Left ventricle myocardium inferior (tissue), 1 donor: ENCODE measurements around the gene CTDSP1. TPM values are rescaled to one million over a fixed set of nuclear protein-coding genes. Genes with fewer than 3 reads are reported as not detected.

Experiments
- DNase-seq: peaks from one replicate; pipeline ENCODE4 v3.0.0-alpha.2; 2020
- H3K27ac ChIP-seq: fragments of 200-600 bp; replicated peaks from 2 replicates; pipeline ENCODE4 v1.8.0; 2021
- H3K27me3 ChIP-seq: fragments of 200-600 bp; 2 replicates; pipeline ENCODE4 v1.8.0; 2021; ENCODE audit warnings: low read depth
- H3K36me3 ChIP-seq: fragments of 200-600 bp; 2 replicates; pipeline ENCODE4 v1.8.0; 2021
- H3K4me1 ChIP-seq: fragments of 200-600 bp; 2 replicates; pipeline ENCODE4 v1.8.0; 2021
- H3K4me3 ChIP-seq: fragments of 200-600 bp; 2 replicates; pipeline ENCODE4 v1.8.0; 2021; ENCODE audit warnings: mild to moderate bottlenecking, moderate library complexity
- H3K9me3 ChIP-seq: fragments of 200-600 bp; replicated peaks from 2 replicates; pipeline ENCODE4 v1.8.0; 2021
- CTCF ChIP-seq: fragments of 200-600 bp; IDR thresholded peaks from 2 replicates; pipeline ENCODE4 v1.8.0; 2021; ENCODE audit warnings: antibody characterized with exemption, mild to moderate bottlenecking, borderline replicate concordance
- intact Hi-C: fragments of 100-400 bp; cut with micrococcal nuclease; formaldehyde crosslinking; loops from one replicate; pipeline ENCODE4 v1.11.0; 2022
- total RNA-seq: library from RNA; stranded (reverse); fragmentation: NEBNext Ultra II Directional; extraction: Animal tissue kit (Norgen Biotek cat#: 25700); gene quantifications from one replicate; pipeline ENCODE4 v1.2.1, GENCODE V29; 2021
- donor health status: DM: no; HTN: yes; CAD: no; lungs with severe emphysema.

Gene CTDSP1
- total RNA-seq, 1 donor from 2014 or later: 81.5 TPM

GRCh38 chr2:218406949-218407618, 7.4 kb downstream of the CTDSP1 start:
- Histone ChIP-seq H3K27ac (peak overlapping the region; percentile 95), H3K4me1 (peaks cover 55% of the 10 kb centered on the region), H3K27me3 (no peaks in the 10 kb centered on the region), H3K4me3 (peak overlapping the region; percentile 68), H3K36me3 (peaks cover 32% of the 10 kb centered on the region), H3K9me3 (no peaks in the 10 kb centered on the region)
- DNase-seq: peak; percentile 71
- TF ChIP-seq CTCF: no peak
- intact Hi-C loops: no loop called here

- intact Hi-C loops: no loop called here
- H3K36me3 ChIP-seq: peaks cover 26% of the 10 kb centered on the region
- TF ChIP-seq CTCF: no peak
- no peak for DNase-seq
- H3K27ac ChIP-seq: peak overlapping the region; percentile 95
- peaks cover 49% of the 10 kb centered on the region for H3K4me1 ChIP-seq
- no peak overlapping the region for H3K4me3 ChIP-seq
- H3K9me3 ChIP-seq: no peaks in the 10 kb centered on the region
- H3K27me3 ChIP-seq: no peaks in the 10 kb centered on the region
Observed at GRCh38 chr2:218407717-218408116, 8.0 kb downstream of the CTDSP1 start.

- no peak overlapping the region for H3K27ac ChIP-seq
- no peak for TF ChIP-seq CTCF
- no peaks in the 10 kb centered on the region for H3K4me1 ChIP-seq
- no peak for DNase-seq
- no peak overlapping the region for H3K4me3 ChIP-seq
- H3K27me3 ChIP-seq: no peaks in the 10 kb centered on the region
- H3K9me3 ChIP-seq: no peaks in the 10 kb centered on the region
- no peaks in the 10 kb centered on the region for H3K36me3 ChIP-seq
- intact Hi-C loops: no loop called here
Observed at GRCh38 chr2:218418321-218418716, 18.7 kb downstream of the CTDSP1 start.

- no peak for DNase-seq
- H3K27me3 ChIP-seq: no peaks in the 10 kb centered on the region
- H3K9me3 ChIP-seq: no peaks in the 10 kb centered on the region
- no peak for TF ChIP-seq CTCF
- intact Hi-C loops: no loop called here
- H3K4me1 ChIP-seq: no peaks in the 10 kb centered on the region
- H3K36me3 ChIP-seq: no peaks in the 10 kb centered on the region
- H3K27ac ChIP-seq: no peak within 1 kb of the TSS
- H3K4me3 ChIP-seq: no peak within 1 kb of the TSS
Observed at GRCh38 chr2:218418717-218419458, 19.2 kb downstream of the CTDSP1 start, which contains the start of gene VIL1. TSS of gene VIL1 (plus strand) at chr2:218419123. CDS start at chr2:218423779, 4,656 bp downstream.

GRCh38 chr2:218419630-218420216, 20.1 kb downstream of the CTDSP1 start:
- no peak overlapping the region for H3K27ac ChIP-seq
- no peaks in the 10 kb centered on the region for H3K4me1 ChIP-seq
- intact Hi-C loops: no loop called here
- no peak overlapping the region for H3K4me3 ChIP-seq
- no peaks in the 10 kb centered on the region for H3K36me3 ChIP-seq
- no peak for TF ChIP-seq CTCF
- no peak for DNase-seq
- no peaks in the 10 kb centered on the region for H3K9me3 ChIP-seq
- no peaks in the 10 kb centered on the region for H3K27me3 ChIP-seq
